GM19438 (cell line): ENCODE measurements around the gene TMCC2.
"Not testable (repeated sequence)": the region's sequence is repeated elsewhere in the genome, so short reads cannot be mapped to it uniquely, and the experiment has no call there.

Source experiments
- ATAC-seq: cut with Tn5 transposase; IDR thresholded peaks from one replicate; pipeline ENCODE4 v1.9.1; 2021; ENCODE audit warnings: low read depth; ENCODE audit not compliant: unreplicated experiment

The TMCC2 gene

DNA sequence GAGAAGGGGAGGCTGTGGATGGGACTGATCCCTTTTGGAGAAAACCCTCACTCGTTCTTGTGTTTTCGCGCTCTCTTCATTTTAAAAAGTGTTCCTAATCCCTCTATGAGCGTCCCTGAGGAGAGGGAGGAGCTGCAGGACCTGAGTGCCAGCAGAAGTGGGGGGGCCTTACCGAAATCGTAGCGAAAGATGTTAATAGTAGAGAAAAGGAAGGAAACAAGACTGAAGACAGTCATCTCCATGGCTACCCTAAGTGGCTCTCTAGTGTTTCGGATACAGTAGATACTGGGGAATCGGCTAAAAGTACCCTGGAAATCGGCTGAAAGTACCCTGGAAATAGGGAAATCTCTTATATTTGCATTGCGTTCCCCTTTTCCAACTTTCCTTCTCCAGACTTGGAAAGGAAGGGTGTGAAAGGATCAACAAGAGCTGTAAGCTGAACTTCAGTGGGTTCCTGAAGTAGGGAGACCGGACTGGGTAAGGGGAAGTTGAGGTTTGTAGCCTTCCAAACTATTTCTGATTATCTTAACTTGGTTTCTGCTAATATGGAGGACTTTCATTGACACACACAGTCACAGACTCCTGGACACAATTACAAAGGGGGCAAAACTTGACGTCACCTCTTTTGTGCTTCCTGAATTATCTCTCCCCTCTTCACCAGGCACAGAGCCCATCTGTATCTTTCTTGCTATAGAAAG, 15.8 kb upstream of the TMCC2 start:
- peak; percentile 25 for ATAC-seq

DNA sequence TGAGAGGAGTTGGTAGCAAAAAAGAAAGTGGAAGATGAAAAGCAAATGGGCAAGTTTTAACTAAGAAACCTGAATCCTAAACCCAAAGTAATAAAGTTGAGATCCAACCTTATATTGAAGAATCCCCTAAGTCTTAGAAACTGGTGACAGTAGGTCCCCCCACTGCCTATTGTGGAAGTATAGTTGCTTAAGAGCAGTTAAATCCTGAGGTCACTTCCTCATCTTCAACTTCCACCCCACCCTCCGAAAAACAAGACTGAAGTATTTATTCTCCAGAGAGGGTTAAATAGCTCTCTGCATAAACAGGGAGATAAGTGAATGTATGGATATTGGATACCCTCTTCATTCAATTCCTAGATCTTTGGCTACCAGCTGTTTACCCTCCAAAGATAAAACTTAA, 13.0 kb upstream of the TMCC2 start:
- ATAC-seq, result no peak

DNA sequence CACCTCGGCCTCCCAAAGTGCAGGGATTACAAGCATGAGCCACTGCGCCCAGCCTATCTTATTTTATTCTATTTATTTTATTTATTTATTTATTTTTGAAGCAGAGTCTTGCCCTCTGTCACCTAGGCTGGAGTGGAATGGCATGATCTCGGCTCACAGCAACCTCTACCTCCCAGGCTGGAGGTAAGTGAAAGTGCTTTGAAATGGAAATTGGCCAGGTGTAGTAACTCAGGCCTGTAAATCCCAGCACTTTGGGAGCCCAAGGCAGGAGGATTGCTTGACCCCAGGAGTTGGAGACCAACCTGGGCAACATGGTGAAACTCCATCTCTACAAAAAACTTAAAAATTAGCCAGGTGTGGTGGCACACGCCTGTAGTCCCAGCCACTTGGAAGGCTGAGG, 11.2 kb upstream of the TMCC2 start:
- no peak for ATAC-seq

DNA sequence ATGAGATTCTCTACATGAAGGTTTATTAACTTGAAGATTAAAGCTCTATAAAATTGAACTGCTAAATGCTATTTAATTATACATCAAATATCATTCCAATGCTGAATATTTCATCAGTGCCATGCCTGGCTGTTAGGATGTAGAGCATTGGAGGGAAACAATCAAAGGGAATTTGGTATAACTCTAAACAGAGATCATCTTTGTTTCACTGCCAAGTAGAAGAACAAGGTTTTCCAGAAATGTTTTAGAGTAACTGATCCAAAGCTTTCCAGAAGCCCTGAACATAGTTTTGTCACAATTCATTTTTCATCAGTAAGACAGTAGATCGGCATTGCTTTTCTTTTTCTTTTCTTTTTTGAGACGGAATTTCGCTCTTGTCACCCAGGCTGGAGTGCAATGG, 10.3 kb upstream of the TMCC2 start:
- ATAC-seq, result no peak

DNA sequence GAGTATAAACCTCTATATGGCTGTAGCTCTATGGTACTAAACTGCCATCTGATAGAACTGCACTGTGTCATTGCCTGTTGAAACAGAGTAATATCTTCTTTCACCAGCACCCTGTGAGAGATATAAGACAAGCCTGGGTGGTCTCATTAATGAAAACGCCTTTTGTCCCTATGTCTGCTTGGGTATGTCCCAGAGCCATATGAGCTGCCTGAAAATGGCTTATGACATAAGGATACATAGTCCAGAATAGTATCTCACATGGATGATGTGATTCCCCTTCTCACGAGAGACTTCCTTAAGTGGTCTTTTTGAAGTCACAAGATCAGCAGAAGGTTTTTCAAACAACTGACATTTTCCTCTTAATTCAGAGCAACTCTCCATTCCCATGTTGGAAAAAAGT, 7.3 kb upstream of the TMCC2 start:
- no peak for ATAC-seq

DNA sequence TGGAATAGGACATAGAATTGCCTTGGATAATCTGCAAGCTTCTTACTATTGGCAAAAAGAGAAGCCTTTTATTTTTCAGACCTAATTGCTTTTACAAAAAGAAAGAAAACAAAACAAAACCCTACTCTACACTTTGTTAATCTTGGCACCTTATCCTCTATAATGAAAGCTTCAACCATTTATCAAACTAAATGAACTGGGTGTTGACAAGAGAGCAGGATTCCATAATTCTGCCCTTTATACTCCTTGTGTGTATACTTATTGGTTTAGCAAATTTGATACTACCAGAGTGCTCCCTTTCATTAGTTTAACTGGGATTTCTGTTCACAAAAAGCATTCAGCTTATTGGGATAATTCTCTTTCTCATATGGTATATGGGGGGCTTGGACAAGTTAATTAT, 3.0 kb upstream of the TMCC2 start:
- no peak for ATAC-seq

DNA sequence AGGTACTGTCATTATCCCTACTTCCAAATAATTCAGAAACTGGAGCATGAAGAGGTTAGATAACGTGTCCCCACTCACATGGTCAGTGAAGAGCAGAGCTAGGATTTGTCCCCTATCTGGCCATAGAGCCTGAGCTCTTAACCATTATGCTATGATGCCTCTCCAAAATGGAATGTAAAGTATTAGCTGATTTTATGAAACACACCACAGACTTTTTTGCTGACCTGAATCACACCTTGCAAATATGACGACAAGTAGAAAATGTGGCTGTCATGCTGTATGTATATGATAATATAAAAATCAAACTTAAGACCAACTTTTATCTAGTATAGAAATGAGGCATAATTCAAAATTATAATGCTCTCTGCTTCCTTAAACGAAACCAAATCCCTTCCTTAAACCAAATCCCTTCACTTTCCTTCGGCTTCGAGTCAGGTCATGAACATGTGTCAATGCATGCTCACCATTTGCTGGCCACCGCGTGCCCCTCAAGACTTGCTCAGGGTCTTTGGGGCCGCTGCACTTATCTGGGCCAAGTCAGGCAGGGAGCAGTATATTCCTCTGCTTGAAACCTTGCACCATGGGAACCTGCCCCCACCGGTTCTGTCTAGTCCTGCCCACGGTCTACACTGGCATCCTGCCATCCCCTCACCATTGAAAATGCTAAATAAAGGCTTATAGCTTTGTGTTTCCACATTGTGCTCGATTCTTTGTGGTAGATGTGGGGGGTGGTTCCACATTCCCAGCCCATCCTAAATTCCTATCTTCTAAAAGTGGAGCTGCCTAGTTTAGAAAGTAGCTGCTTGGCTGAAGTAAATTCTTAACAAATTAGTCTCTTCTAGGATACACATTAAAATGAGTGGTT, 1.6 kb upstream of the TMCC2 start:
- ATAC-seq, result no peak

DNA sequence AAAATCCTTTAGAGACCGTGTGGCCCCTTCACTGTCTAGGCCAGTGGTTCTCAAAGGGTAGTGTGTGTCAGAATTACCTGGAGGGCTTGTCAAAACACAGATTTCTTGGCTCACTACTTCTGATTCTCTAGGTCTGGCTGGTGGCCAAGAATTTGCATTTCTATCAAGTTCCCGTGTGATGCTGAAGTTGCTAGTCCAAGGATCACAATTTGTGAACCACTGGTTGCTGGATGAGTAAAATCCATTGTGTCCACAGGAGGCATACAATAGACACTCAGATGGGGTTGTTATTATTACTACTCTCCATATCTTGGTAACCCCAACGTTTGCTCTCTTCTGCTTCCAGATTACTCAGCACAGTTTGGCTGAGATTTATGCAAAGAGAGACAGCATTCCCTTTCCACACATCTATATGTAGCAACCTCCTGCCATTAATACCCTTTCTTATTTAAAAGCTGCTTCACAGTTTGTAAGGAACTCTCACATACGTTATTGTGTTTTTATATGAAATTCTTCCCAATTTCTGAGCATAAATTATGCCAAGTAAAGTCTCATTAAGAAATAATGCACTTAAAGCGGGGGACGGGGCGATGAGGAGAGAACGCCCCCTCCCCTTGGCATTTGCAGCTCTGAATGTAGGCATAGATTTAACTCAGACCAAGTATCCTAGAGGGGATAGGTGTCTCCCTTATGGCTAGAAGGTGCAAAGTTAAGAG, 720 bp upstream of the TMCC2 start:
- no peak for ATAC-seq

DNA sequence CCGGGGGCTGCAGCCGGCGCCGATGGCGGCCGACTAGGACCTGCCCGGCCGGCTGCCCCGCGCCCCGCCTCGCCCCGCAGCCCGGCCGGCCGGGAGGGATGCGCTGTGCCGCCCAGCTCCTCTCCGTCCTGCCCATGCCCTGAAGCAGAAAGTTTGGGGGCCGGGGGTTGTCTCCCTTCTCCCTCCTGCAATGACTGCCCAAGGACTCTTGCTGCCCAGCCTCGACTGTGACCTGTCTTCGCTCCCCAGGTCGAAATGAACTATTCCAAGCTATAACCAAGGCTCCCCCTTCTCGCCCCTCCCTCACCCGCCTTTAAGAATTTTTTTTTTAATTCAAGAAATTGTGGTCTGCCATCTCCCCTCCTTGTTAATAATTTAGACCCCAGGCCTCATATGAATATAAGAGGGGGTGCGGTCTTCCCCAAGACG, 361 bp downstream of the TMCC2 start:
- ATAC-seq, result peak; percentile 25

DNA sequence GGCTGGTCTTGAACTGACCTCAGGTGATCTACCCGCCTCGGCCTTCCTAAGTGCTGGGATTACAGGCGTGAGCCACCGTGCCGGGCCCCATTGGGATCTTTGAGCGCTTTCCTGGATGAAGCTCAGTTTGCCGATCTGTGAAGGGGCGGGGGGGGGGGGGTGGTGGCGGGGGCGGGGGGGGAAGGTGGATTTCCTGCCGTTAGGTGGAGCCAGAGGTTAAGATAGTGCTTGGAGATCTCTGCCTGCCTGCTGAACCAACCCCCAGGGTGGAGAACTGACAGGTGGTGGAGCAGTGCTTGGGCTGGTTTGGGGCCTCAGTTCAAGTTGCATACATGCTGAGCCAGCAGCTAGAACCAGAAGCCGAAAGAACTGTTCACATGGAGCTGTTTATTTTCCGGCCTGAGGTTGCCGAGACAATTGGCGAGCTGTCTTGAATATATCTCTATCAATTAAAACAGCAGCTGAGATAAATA, 1.7 kb downstream of the TMCC2 start:
- ATAC-seq, result no peak

DNA sequence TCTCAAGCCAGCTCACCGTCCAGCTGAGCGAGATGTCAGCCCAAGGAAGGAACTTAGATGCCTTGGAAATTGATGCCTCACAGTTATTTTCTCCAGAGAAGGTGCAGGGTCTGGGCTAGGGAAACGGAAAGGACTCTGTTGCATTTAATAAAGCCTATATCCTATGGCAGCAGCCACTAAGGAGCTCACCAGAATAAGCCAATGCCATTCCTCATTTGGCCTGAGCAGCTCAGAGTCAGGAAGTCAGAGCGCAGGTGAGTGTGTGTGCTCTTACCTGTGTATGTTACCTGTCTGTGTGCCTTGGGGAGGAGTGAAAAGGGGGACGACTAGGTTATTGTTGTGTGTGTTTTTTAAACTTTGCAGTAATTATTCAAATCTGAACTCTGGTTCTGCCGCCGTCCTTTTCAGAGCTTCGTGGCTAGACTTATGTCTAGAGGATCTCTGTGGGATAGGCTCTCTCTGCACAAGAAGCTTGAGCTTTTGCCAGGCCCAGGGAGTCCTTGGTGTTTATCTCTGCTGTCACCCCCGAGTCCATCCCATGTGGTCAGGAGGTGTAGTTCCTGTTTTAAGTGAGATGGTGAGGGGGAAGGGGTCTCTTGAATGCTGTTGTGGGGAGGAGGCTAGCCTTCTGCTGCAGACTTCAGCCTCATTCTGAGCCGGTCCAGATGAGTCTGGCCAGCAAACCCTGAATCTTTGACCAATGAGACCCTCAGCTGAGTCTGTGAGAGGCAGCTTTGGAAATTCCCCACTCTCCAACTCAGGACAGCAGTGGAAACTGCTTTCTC, 2.4 kb downstream of the TMCC2 start:
- no peak for ATAC-seq

DNA sequence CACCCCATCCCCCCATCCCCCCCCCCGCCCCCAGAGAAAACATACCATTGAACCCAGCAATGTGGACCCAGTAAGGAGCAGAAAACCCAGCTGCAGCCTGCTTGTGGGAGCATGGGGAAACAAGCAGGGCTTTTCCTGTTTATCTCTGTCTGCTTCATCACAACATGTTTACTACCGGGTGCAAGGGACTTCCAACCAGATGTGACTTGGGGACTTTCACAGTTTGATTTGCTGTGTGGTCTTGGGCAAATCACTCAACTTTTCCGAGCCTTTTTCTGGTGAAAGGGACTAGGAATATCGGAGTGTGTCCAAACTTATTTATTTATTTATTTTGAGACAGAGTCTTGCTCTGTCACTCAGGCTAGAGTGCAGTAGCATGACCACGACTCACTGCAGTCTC, 3.2 kb downstream of the TMCC2 start:
- ATAC-seq, result no peak

DNA sequence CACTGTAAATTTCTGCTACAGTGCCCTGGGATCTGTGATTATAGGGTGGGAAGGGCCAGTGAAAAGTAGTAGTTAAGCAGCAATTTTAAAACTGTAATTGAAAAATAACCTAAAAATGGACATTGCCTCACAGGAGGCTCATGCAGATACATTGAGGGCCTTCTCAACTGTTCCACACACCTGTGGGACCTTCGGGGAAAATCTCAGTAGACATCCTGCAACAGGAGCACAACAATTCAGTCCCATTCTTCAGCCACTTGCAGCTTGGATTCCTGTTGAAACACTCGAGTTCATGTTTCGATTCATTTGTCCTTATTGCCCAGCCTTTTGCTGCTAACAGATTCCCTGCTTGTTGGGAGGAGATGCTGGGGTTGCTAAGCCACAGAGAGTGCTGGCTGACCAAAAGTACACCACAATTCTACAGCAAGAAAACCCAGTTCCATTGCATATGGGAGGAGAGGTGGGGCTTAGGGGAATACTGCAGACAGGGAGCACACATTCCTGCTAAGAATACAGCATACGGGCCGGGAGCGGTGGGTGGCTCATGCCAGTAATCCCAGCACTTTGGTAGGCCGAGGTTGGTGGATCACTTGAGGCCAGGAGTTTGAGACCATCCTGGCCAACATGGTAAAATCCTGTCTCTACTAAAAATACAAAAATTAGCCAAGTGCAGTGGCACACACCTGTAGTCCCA, 4.5 kb downstream of the TMCC2 start:
- no peak for ATAC-seq

DNA sequence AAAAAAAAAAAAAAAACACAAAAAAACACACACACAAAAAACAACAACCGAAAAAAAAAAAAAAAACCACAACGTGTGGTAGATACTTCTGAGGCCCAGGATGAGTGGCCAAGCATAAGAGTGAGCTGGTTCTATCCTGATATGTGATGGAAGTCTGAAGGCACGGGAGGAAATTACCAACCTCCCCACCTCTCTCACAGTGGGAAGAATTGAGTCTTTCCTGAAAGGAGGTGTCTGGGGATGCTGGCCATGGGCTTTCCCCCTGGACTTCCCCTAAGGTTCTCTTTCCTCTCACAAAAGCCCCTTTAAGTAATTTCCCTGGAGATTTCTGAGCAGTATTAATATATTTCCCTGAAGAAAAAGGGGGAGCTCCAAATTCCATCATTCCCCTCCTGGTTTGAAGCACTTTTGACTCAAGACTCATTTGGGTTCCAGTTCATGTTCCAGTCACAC, 5.2 kb downstream of the TMCC2 start:
- ATAC-seq, result no peak

DNA sequence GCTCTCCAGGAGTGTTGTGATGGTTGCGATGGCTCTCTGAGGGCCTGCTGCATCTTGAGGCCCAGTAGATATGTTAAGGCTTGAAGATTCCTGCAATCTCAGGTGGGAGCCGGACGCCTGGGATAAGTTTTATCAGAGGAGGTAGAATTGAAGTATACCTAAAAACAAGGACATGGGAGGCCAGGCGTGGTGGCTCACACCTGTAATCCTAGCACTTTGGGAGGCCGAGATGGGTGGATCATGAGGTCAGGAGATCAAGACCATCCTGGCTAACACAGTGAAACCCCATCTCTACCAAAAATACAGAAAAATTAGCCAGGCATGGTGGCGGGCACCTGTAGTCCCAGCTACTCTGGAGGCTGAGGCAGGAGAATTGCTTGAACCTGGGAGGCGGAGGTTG, 6.2 kb downstream of the TMCC2 start:
- ATAC-seq, result not testable (repeated sequence)

DNA sequence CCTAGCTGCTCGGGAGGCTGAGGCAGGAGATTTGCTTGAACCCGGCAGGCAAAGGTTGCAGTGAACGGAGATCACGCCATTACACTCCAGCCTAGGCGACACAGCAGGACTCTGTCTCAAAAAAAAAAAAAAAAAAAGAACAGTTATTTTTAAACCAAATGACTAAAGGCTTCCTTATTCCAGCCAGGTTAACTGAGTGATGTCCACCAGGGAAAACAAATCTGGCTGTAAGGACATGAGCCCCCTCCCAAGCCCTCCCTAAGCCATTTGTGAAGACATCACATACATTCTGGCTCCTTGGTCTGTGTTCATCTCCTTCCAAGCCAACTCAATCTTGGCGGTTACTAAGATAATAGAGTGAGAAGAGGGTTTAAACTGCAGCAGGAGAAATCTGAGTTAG, 8.2 kb downstream of the TMCC2 start:
- ATAC-seq, result no peak

DNA sequence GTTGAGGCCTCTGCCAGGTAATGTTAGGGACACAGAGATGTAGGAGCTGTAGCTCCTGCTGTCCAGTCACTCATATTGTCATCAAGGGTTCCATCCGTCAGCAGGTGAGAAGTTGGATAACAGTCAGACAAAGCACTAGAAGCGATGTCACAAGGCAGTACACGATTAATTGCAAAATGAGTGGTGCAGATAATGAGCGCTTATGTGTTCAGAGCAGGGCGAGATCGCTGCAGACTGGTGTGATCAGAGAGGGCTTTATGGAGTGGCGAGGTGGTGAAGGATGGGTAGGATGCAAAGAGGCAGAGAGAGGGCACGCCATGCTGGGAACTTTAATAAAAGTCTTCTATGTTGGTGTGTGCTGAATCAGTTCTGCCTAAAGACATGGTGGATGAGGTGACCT, 8.8 kb downstream of the TMCC2 start:
- ATAC-seq, result no peak

DNA sequence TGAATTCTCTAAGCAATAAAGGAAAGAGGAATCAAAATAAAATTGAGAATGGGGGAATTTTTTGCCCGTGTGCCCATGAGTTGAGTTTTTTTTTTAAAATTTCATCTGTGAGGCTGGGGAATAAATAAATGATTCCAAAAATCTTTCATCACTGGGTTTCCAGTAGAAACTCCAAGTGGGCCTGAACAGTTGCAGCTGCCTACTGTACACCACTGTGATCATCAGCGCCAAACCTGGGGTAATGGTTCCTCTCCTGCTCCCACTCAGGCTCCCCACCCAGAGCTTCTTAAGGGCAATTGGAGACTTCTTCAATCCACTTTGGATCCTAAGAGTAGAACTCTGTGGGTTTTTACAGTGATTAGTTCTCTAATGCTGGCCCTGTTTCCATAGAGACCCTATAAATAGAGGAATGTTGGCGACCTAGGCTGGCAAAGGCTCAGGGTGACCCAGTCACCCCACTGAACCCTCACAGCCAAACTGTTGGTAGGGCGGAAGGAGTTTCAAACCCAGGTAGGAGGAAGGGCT, 9.3 kb downstream of the TMCC2 start:
- ATAC-seq, result no peak
